Activated T-cell treated with anti-CD3 and anti-CD28 coated beads for 48 hours (primary cell): Measurements from ENCODE around the gene SAP30L.

ENCODE experiments used
- DNase-seq: peaks from one replicate; pipeline ENCODE4 v3.0.0-alpha.2; 2020; ENCODE audit warnings: low read depth

SAP30L gene

DNA sequence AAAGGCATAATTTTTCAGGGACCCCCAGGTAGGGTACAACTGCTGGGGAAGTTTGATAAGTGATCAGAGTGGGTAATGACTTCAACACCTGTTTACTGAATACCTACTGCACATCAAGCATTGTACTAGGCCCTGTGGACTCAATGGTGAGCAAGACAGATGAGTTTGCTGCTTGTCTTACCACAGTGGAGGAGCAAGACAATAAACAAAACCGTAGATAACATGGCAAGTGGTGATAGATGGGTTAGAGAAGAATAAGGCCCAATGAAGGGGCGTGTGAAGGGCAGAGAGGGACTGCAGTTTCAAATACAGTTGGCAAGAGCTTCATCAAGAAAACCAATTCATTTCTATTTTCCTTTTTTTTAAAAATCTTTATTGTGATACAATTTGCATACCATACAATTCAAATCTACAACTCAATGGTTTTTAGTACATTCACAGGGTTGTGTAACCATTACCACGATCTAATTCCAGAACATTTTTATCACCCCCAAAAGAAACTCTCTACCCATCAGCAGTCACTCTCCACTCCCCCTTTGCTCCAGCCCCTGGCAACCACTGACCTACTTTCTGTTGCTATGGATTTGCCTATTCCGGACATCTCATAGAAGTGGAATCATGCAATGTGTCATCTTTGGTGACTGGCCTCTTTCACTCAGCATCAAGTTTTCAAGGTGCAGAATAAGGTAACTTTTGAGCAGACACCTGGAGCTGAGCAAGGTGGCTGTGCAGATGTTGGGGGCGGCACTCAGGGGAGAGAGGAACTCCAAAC is 64.2 kb downstream of the SAP30L start:
- no peak for DNase-seq
